Measurements from ENCODE around the gene B3GALT5.

Gene B3GALT5

DNA sequence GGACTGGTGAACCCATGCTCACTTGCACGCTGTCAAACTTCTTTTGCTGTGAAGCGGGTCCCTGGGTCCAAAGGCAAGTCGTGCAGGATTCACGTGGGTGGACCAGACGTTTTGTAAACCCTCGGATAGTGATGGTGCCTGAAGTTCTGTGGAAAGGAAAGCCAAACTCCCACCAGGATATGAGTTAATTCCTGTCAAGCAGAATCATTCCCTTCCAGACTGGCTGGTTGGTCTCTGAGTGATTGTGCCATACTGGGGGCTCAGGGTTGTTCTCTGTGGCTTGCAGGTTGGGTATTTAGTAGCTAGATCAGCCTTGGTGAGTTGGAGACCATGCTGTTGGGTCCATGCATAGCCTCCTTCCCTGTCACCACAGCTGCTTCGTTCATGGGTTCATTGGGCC lies 99.5 kb downstream of the B3GALT5 start:
- Histone ChIP-seq H3K4me2 (ENCODE audit: low read length) (no peak overlapping the region), H3K9ac (ENCODE audit: low read depth, low read length) (no peak overlapping the region), H3K27me3 (ENCODE audit: control insufficient read depth, insufficient read depth, low read length) (peaks cover 16% of the 10 kb centered on the region), H3K9me3 (replicated peaks; ENCODE audit: low read length) (no peaks in the 10 kb centered on the region), H3K36me3 (ENCODE audit: insufficient read depth, low read length) (no peaks in the 10 kb centered on the region), H3K4me1 (ENCODE audit: control insufficient read depth, insufficient read depth, low read length) (no peaks in the 10 kb centered on the region), H3K4me3 (ENCODE audit: low read length) (no peak overlapping the region)

DNA sequence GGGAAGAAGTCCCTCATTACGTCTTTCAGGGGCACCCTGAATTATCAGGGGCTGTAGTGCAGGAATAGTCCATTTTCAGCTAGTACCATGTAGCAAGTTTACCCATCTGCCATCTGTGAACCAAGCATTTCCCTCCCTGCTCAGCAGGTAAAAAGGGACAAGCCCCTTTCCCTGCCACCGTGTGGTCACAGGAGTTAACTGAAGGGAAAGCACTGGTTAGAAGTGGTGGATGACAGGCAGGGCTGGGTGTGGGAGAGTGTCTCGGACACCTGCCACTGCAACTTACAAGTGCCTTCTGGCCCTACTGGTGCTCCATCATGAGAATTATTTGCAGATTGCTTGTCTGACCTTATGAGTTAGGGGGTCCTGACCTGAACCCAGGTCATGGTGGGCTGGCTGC lies 100.2 kb downstream of the B3GALT5 start:
- Histone ChIP-seq H3K36me3 (ENCODE audit: insufficient read depth, low read length) (no peaks in the 10 kb centered on the region), H3K9ac (ENCODE audit: low read depth, low read length) (no peak overlapping the region), H3K27me3 (ENCODE audit: control insufficient read depth, insufficient read depth, low read length) (peaks cover 18% of the 10 kb centered on the region), H3K9me3 (replicated peaks; ENCODE audit: low read length) (no peaks in the 10 kb centered on the region), H3K4me2 (ENCODE audit: low read length) (no peak overlapping the region), H3K4me3 (ENCODE audit: low read length) (no peak overlapping the region), H3K4me1 (ENCODE audit: control insufficient read depth, insufficient read depth, low read length) (no peaks in the 10 kb centered on the region)

DNA sequence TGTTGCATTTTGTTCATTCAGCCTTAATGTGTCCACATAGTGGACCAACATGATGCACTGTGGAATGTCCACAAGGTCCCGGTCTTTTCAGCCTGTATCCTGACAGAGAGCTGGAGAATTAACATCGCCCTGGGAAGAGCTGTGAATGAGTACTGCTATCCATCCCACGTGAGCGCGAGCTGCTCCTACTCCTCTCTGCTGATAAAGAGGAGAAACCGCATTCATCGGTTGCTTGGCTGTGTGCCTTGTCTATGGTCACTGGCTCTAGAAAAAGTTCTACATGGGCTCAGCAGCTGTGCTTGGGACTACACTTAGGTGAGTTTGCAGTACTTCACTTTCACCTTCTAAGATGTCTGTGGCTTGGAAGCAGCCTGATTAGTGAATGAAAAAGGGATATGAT lies 101.2 kb downstream of the B3GALT5 start:
- H3K27me3 ChIP-seq (ENCODE audit: control insufficient read depth, insufficient read depth, low read length) = peaks cover 14% of the 10 kb centered on the region
- H3K4me2 ChIP-seq (ENCODE audit: low read length) = no peak overlapping the region
- H3K9ac ChIP-seq (ENCODE audit: low read depth, low read length) = no peak overlapping the region
- no peaks in the 10 kb centered on the region for H3K4me1 ChIP-seq (ENCODE audit: control insufficient read depth, insufficient read depth, low read length)
- H3K4me3 ChIP-seq (ENCODE audit: low read length) = no peak overlapping the region
- no peaks in the 10 kb centered on the region for H3K9me3 ChIP-seq (replicated peaks; ENCODE audit: low read length)
- H3K36me3 ChIP-seq (ENCODE audit: insufficient read depth, low read length) = no peaks in the 10 kb centered on the region

DNA sequence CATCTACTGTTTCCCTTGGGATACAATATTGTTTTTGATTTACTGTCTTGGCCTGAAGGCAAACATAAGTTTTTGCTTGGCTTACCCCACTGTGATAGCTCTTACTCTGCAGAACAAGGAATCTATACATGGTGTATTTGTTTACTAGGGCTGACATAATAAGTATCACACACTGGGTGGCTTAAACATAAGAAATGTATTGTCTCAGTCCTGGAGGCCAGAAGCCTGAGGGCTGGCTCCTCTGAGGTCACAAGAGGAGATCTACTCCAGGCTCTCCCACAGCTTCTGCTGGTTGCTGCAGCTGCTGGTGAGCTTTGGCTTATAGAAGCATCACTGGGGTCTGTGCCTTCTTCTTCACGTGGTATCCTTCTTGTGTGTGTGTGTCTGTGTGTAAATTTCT lies 101.6 kb downstream of the B3GALT5 start:
- H3K36me3 ChIP-seq (ENCODE audit: insufficient read depth, low read length) = no peaks in the 10 kb centered on the region
- peaks cover 14% of the 10 kb centered on the region for H3K27me3 ChIP-seq (ENCODE audit: control insufficient read depth, insufficient read depth, low read length)
- H3K4me1 ChIP-seq (ENCODE audit: control insufficient read depth, insufficient read depth, low read length) = no peaks in the 10 kb centered on the region
- H3K9ac ChIP-seq (ENCODE audit: low read depth, low read length) = no peak overlapping the region
- H3K4me2 ChIP-seq (ENCODE audit: low read length) = no peak overlapping the region
- no peak overlapping the region for H3K4me3 ChIP-seq (ENCODE audit: low read length)
- no peaks in the 10 kb centered on the region for H3K9me3 ChIP-seq (replicated peaks; ENCODE audit: low read length)

DNA sequence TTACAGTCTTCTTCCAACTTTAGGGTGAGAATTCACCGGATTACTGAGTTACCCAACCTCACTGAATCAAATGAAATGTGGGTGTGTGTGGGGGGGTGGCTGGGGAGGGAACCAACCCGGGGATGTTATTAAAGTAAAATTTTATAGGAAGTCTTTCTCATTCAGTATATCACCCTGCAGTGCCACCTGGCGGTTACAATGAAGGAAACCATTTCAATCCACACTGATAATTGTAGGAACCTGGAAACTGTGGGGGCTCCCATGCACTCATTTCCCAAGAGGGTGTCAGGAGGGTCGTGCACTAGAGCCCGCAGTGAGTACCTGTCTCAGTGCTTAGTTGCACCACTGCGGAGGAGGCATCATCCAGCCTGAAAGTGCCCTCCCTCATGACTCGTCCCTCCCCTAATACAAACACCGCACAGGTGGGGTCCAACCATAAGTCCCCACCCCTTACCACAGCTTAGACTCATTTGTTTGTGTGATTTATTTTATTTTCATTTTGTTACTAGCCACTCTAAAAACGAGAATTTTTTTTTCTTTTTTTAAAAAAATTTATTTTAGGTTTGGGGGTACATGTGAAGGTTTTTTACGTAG lies 103.2 kb downstream of the B3GALT5 start:
- Histone ChIP-seq H3K9ac (ENCODE audit: low read depth, low read length) (no peak overlapping the region), H3K4me1 (ENCODE audit: control insufficient read depth, insufficient read depth, low read length) (no peaks in the 10 kb centered on the region), H3K4me2 (ENCODE audit: low read length) (no peak overlapping the region), H3K9me3 (replicated peaks; ENCODE audit: low read length) (no peaks in the 10 kb centered on the region), H3K27me3 (ENCODE audit: control insufficient read depth, insufficient read depth, low read length) (peaks cover 8% of the 10 kb centered on the region), H3K36me3 (ENCODE audit: insufficient read depth, low read length) (no peaks in the 10 kb centered on the region), H3K4me3 (ENCODE audit: low read length) (no peak overlapping the region)

DNA sequence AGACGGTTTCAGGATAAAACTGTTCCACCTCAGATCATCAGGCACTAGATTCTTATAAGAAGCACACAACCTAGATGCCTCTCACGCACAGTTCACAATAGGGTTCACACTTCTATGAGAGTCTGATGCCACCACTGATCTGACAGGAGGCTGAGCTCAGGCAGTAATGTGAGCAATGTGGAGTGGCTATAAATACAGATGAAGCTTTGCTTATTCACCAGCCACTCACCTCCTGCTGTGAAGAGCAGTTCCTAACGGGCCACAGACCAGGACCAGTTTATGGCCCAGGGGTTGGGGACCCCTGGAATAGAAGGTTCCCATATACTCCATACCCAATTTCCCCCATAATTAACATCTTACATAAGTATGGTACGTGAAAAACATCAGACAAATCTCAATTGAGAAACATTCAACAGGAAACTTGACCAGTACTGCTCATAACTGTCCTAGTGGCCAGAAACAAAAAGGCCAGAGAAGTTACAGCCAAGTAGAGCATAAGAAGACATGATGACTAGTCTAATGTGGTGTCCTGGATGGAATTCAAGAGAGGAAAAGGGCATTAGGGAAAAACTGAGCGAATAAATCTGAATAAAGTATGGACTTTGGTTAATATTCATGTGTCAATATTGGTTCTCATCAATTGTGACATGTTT lies 107.5 kb downstream of the B3GALT5 start:
- Histone ChIP-seq H3K9me3 (replicated peaks; ENCODE audit: low read length) (no peaks in the 10 kb centered on the region), H3K27me3 (ENCODE audit: control insufficient read depth, insufficient read depth, low read length) (peaks cover 14% of the 10 kb centered on the region), H3K4me1 (ENCODE audit: control insufficient read depth, insufficient read depth, low read length) (no peaks in the 10 kb centered on the region), H3K36me3 (ENCODE audit: insufficient read depth, low read length) (no peaks in the 10 kb centered on the region), H3K9ac (ENCODE audit: low read depth, low read length) (no peak overlapping the region), H3K4me2 (ENCODE audit: low read length) (no peak overlapping the region), H3K4me3 (ENCODE audit: low read length) (no peak overlapping the region)

DNA sequence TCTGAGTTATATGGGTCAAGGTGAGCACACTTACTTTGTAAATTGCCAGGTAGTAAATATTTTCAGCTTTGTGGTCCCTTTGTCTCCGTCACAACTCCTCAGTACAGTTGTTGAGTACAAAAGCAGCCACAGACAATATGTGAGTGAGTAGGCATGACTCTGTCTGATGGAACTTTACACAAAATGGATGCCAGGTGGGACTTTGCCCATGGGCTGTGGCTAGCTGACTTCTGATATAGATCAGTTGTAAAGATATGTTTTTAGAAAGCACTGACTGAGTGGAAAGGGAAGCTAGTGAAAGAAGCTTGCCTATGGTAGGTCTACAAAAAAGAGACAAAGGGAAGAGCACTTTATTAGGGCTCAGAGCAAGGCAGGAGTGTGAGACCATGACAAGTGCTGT lies 109.1 kb downstream of the B3GALT5 start:
- no peak overlapping the region for H3K9ac ChIP-seq (ENCODE audit: low read depth, low read length)
- no peaks in the 10 kb centered on the region for H3K36me3 ChIP-seq (ENCODE audit: insufficient read depth, low read length)
- H3K4me3 ChIP-seq (ENCODE audit: low read length) = no peak overlapping the region
- H3K9me3 ChIP-seq (replicated peaks; ENCODE audit: low read length) = no peaks in the 10 kb centered on the region
- peaks cover 14% of the 10 kb centered on the region for H3K27me3 ChIP-seq (ENCODE audit: control insufficient read depth, insufficient read depth, low read length)
- no peak overlapping the region for H3K4me2 ChIP-seq (ENCODE audit: low read length)
- no peaks in the 10 kb centered on the region for H3K4me1 ChIP-seq (ENCODE audit: control insufficient read depth, insufficient read depth, low read length)

Data from skeletal muscle satellite cell (primary cell).